Dedifferentiated amniotic fluid mesenchymal stem cell (primary cell): ENCODE measurements around the gene IRF2BP1.
"Not testable (repeated sequence)": the region's sequence is repeated elsewhere in the genome, so short reads cannot be mapped to it uniquely, and the experiment has no call there.

Source experiments
- DNase-seq: peaks from one replicate; pipeline ENCODE4 v3.0.0-alpha.2; 2016; ENCODE audit errors: extremely low spot score

Gene IRF2BP1

GRCh38 chr19:45902651-45903625, 17.0 kb upstream of the IRF2BP1 start:
- DNase-seq, result peak; percentile 92

GRCh38 chr19:45901912-45902650, 16.1 kb upstream of the IRF2BP1 start, which contains the start of gene MYPOP:
Gene MYPOP (minus strand): TSS chr19:45902613. CDS start chr19:45901773, 840 bp downstream.
- no peak for DNase-seq

GRCh38 chr19:45901432-45901911, 15.5 kb upstream of the IRF2BP1 start:
- no peak for DNase-seq

GRCh38 chr19:45900738-45901431, 14.9 kb upstream of the IRF2BP1 start:
- DNase-seq, result no peak

- DNase-seq, result no peak
Measured at GRCh38 chr19:45899919-45900589, 14.1 kb upstream of the IRF2BP1 start.

- DNase-seq, result no peak
Measured at GRCh38 chr19:45899253-45899652, 13.3 kb upstream of the IRF2BP1 start.

GRCh38 chr19:45897261-45897812, 11.4 kb upstream of the IRF2BP1 start:
- DNase-seq, result no peak

- DNase-seq, result not testable (repeated sequence)
Measured at GRCh38 chr19:45895983-45896599, 10.2 kb upstream of the IRF2BP1 start.

GRCh38 chr19:45895519-45895972, 9.6 kb upstream of the IRF2BP1 start:
- DNase-seq, result no peak

GRCh38 chr19:45890877-45891276, 4.9 kb upstream of the IRF2BP1 start:
- DNase-seq, result no peak

GRCh38 chr19:45889210-45889885, 3.4 kb upstream of the IRF2BP1 start:
- DNase-seq, result no peak

GRCh38 chr19:45887200-45887710, 1.3 kb upstream of the IRF2BP1 start:
- DNase-seq, result no peak

GRCh38 chr19:45886427-45887199, 672 bp upstream of the IRF2BP1 start:
- DNase-seq, result peak; percentile 92

GRCh38 chr19:45884682-45885555, 1.0 kb downstream of the IRF2BP1 start:
- DNase-seq, result no peak

GRCh38 chr19:45883881-45884681, 1.9 kb downstream of the IRF2BP1 start:
- DNase-seq, result no peak

- DNase-seq, result no peak
Measured at GRCh38 chr19:45883586-45883880, 2.4 kb downstream of the IRF2BP1 start.
